GM21360 (cell line): Measurements from ENCODE around the gene LILRB2.
"Not testable (repeated sequence)": the region's sequence is repeated elsewhere in the genome, so short reads cannot be mapped to it uniquely, and the experiment has no call there.

Experiments used
- ATAC-seq: cut with Tn5 transposase; IDR thresholded peaks from one replicate; pipeline ENCODE4 v1.9.1; 2021; ENCODE audit warnings: mild to moderate bottlenecking, moderate library complexity; ENCODE audit not compliant: unreplicated experiment

Gene LILRB2

GRCh38 chr19:54307389-54308020, 26.6 kb upstream of the LILRB2 start:
- no peak for ATAC-seq

- no peak for ATAC-seq
These were observed 24.2 kb upstream of the LILRB2 start for GRCh38 chr19:54305141-54305540.

GRCh38 chr19:54302257-54302656, 21.3 kb upstream of the LILRB2 start:
- ATAC-seq, result no peak

GRCh38 chr19:54299515-54299914, 18.6 kb upstream of the LILRB2 start:
- ATAC-seq, result no peak

GRCh38 chr19:54299126-54299498, 18.2 kb upstream of the LILRB2 start:
- no peak for ATAC-seq

GRCh38 chr19:54298357-54299125, 17.6 kb upstream of the LILRB2 start:
- no peak for ATAC-seq

- no peak for ATAC-seq
These were observed 16.9 kb upstream of the LILRB2 start for GRCh38 chr19:54297759-54298305.

GRCh38 chr19:54294539-54294938, 13.6 kb upstream of the LILRB2 start:
- ATAC-seq, result no peak

- ATAC-seq, result not testable (repeated sequence)
These were observed 8.2 kb upstream of the LILRB2 start for GRCh38 chr19:54289160-54289559.

- no peak for ATAC-seq
These were observed 6.5 kb upstream of the LILRB2 start for GRCh38 chr19:54287456-54287855.

GRCh38 chr19:54286283-54286682, 5.4 kb upstream of the LILRB2 start:
- ATAC-seq, result not testable (repeated sequence)

GRCh38 chr19:54285427-54286056, 4.6 kb upstream of the LILRB2 start:
- ATAC-seq, result not testable (repeated sequence)

GRCh38 chr19:54282686-54283470, 2.0 kb upstream of the LILRB2 start:
- no peak for ATAC-seq

- ATAC-seq, result not testable (repeated sequence)
These were observed 792 bp upstream of the LILRB2 start for GRCh38 chr19:54281729-54282075.

- ATAC-seq, result not testable (repeated sequence)
These were observed 469 bp downstream of the LILRB2 start for GRCh38 chr19:54280441-54280840.

- not testable (repeated sequence) for ATAC-seq
These were observed 885 bp downstream of the LILRB2 start for GRCh38 chr19:54280025-54280424.

- no peak for ATAC-seq
These were observed 1.4 kb downstream of the LILRB2 start for GRCh38 chr19:54279406-54279962.

- ATAC-seq, result not testable (repeated sequence)
These were observed 2.2 kb downstream of the LILRB2 start for GRCh38 chr19:54278571-54279195.

GRCh38 chr19:54278056-54278455, 2.9 kb downstream of the LILRB2 start:
- ATAC-seq, result not testable (repeated sequence)

- not testable (repeated sequence) for ATAC-seq
These were observed 3.7 kb downstream of the LILRB2 start for GRCh38 chr19:54277111-54277615.
